Activated T-cell treated with anti-CD3 and anti-CD28 coated beads for 48 hours (primary cell): ENCODE results near the gene FPR2.
"Not testable (repeated sequence)": the region's sequence is repeated elsewhere in the genome, so short reads cannot be mapped to it uniquely, and the experiment has no call there.

Experiments used
- DNase-seq: peaks from one replicate; pipeline ENCODE4 v3.0.0-alpha.2; 2020; ENCODE audit warnings: low read depth

The FPR2 gene

GRCh38 chr19:51740356-51740755, 20.6 kb upstream of the FPR2 start:
- DNase-seq, result no peak

DNA sequence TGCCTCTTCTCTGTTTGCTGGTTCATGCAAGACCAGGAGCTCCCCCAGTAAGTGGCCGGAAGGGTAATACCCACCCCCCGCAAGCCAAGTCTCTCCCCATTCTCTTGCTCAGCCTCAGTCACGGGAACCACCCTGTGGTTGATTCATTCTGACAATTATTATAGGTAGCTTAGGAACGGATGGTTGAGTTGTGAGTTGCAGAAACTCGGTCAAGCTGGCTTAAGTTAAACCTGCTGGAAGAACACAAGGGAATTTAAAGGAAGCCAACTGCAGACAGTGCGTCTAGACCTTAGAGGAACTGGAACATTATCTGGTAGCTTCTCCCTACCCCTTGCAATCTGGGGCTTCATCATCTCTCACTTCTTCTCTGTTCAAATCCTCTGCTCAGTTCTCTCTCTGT, 18.2 kb upstream of the FPR2 start:
- no peak for DNase-seq

- DNase-seq, result no peak
Observed at GRCh38 chr19:51743405-51743804, 17.6 kb upstream of the FPR2 start.

- no peak for DNase-seq
Observed at GRCh38 chr19:51746731-51747130, 14.2 kb upstream of the FPR2 start.

DNA sequence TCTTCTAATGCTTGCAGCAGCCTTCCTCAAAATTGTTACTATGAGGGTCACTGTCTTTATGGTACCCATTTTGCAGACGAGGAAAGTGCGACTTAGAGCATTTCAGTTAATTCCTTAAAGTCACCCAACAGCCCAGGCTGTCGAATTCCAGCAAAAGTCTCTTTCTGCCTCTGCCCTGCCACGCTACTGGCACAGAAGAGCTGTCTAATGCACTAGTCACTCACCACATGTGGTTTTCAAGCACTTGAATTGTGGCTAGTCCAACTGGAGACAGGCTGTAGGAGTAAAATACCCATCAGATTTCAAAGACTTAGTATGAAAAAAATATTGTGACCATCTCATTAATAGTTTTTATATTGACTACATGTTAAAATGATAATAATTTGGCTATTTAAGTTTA, 11.0 kb upstream of the FPR2 start:
- no peak for DNase-seq

DNA sequence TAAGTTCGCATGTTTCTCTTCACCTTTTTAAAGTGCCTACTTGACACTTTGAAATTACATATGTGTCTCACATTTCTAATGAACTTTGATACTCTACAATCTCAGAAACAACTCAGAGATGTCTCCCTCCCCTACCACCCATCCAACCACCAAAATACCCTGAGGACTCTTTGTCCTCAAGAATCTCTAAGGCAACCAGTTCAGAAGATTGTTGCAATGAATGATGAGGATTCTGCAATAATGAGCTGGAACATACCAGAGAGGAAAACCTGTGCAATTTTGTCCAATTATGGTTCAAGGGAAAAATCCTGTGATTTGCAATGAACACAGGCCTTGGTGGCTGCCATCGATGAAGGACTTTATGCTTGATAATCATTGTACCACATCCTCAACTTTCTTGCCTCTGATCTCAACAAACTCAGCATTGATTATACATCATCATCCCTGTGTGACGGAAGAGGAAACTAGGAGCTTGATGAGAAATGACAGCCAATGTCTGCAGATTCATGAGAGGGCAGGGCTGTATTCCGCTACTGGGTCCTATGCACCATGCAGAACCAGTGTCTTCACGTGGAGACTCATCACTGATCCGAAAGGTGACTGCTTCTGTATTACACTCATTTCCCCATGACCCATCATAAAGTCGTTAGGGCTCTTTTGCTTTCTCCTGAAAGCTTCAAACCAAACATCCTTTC, 10.4 kb upstream of the FPR2 start:
- DNase-seq, result no peak

DNA sequence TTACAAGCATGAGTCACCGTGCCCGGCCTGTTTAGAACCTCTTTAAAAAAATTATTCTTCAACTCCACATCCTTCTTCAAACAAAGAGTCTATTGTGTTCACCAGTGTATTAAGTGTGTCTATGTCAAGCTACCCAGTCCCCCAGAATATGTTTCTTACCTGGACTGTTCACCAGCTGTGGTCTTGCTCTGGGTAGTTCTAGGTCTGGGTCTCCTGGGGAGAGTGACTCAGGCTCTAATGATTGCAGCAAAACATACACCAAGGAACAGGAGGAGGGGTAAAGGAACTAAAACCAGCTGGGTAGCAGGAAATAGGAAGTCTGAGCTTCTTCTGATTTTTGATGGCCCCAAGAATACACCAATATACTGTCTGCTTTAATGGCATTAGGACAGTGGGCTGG, 9.3 kb upstream of the FPR2 start, which contains the start of gene FPR1:
Gene FPR1 (minus strand): TSS at position 224 of the 400 bp plus-strand sequence. CDS start 4,884 bp downstream, outside the sequence.
- no peak for DNase-seq

GRCh38 chr19:51754109-51754508, 6.9 kb upstream of the FPR2 start:
- DNase-seq, result no peak

DNA sequence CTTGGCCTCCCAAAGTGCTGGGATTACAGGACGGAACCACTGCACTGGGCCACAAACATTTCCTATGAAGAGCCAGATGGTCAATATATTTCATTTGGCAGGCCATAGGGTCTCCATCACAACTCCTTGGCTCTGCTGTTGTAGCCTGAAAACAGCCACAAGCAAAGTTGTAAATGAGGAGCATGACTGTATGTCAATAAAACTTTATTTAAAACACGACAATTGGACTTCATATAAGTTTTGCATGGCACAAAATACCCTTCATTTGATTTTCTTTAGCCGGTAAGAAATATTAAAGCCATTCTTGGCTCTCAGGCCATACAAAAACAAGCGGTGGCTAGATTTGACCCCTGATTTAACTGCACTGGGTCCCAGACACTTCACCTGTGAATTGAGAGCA, 6.2 kb upstream of the FPR2 start:
- DNase-seq, result no peak

DNA sequence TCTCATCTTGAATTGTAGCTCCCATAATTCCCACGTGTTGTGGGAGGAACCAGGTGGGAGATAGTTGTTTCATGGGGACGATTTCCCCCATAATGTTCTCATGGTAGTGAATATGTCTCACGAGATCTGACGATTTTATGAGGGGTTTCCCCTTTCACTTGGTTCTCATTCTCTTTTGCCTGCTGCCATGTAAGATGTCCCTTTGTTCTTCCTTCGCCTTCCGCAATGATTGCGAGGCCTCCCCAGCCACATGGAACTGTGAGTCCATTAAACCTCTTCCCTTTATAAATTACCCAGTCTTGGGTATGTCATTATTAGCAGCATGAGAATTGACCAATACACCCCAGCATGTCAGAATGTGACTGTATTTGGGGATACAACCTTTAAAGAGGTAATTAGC, 5.4 kb upstream of the FPR2 start:
- DNase-seq, result no peak

GRCh38 chr19:51761696-51762095, 716 bp downstream of the FPR2 start:
- DNase-seq, result no peak

GRCh38 chr19:51765086-51765485, 4.1 kb downstream of the FPR2 start:
- no peak for DNase-seq

DNA sequence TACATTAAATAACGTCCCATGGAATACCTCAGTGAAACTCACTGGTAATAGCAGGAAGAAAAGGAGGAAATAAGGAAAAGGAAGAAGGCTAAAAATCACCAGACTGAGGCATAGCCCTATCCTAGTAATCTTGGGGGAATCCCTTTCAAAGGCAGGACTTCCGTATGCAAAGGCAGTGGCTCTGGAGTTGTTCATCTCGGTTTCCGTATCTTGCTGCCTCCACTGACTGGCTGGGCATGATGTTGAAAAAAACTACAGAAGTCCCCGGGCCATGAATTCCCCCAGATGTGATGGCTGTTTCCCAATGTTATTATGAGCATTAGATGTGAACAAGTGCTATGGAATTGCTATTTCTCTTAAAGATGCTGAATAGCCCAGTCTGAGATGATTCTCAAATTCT, 5.5 kb downstream of the FPR2 start:
- no peak for DNase-seq

DNA sequence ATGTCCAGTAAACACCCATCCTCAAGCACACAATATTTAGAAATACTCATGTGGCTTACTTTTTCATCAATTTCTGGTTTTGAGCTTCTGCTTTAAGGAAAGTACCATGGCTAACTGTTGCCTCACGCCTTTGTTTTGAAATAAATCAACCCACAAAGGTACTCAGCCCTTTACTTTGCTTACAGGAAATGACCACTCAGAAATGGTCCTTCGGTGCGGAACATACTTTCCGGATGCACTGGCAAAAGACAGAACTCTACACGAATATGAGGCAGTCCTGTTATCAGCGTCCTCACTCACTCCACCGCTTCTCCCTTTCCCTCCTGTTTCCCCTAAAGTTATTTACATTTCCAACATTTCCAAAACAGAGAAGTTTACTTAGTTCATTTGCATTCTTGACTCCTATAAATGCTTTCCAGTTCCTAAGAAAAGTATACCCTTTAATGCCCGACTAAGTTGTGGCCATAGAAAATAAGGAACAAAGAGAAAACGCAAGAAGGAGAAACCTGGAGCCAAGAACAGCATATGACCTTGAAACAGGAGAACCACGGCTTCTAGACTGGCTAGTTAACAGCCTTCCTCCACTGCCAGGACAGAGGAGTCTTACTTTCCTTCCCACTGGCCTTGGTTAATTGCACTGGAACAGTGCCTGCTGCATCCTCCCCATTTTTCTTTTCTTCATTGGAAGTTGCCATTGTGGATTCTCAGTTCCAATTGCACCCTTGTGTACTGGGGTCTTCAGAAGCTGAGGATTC, 10.6 kb downstream of the FPR2 start:
- DNase-seq, result no peak

GRCh38 chr19:51772977-51773376, 12.0 kb downstream of the FPR2 start:
- DNase-seq, result no peak

DNA sequence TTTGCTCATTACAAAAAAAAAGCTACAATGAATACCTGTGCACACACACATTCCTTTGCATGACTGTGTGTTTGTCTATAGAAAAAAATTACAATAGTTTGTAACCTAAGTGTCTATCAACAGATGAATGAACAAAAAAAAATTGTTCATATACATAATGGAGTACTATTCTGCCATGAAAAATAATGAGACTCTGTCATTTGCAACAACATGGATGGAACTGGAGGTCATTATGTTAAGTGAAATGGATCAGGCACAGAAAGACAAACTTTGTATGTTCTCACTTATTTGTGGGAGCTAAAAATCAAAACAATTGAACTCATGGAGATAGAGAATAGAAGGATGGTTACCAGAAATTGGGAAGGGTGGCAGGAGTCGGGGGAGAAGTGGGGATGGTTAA, 15.6 kb downstream of the FPR2 start:
- not testable (repeated sequence) for DNase-seq

- DNase-seq, result no peak
Observed at GRCh38 chr19:51777570-51778462, 16.8 kb downstream of the FPR2 start.

GRCh38 chr19:51779181-51779580, 18.2 kb downstream of the FPR2 start:
- no peak for DNase-seq

GRCh38 chr19:51779703-51780102, 18.7 kb downstream of the FPR2 start:
- no peak for DNase-seq

DNA sequence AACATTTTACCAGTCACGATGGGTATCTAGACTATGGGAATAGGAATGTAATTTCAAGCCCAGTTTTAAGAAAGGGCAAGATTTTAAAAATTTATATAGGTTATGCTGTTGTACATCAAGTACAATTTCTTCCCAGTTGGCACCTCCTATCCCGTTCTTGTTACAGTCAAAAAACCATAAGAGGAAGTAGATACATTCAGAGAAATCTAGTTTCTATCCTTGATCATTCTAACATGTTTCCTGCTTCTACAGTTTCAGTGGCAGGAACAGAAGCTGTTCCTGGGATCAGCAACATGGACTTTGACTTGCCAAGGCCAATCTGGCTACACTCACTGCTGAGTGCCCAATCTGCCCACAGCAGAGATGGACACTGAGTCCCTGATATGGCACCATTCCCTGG, 19.3 kb downstream of the FPR2 start:
- no peak for DNase-seq

GRCh38 chr19:51781999-51782398, 21.0 kb downstream of the FPR2 start:
- no peak for DNase-seq

GRCh38 chr19:51783372-51783771, 22.4 kb downstream of the FPR2 start:
- no peak for DNase-seq
